Tibial artery (tissue), 4 donors: ENCODE data around the gene NDRG4.

ENCODE experiments used
- DNase-seq, 2 donors: peaks; one replicate each; pipeline ENCODE4 v3.0.0-alpha.2; 2019
- H3K27ac ChIP-seq, 2 donors: fragments of 200-600 bp; sonication (generic) in 1 of 2; 1 replicate in 1 of 2; 2 replicates in 1 of 2; pipeline ENCODE4 v1.5.1; 2018 to 2019; ENCODE audit warnings: mild to moderate bottlenecking in 1 of 2
- H3K27me3 ChIP-seq, 2 donors: fragments of 200-600 bp; sonication (generic) in 1 of 2; one replicate each; pipeline versions ENCODE4 v1.5.1 to v1.6.0; 2016 to 2019
- H3K36me3 ChIP-seq, 3 donors: fragments of 200-600 bp; sonication (generic) in 2 of 3; one replicate each; pipeline ENCODE4 v1.5.1; 2016 to 2019; ENCODE audit warnings: mild to moderate bottlenecking in 2 of 3
- H3K4me1 ChIP-seq, 4 donors: fragments of 200-600 bp; sonication (generic) in 2 of 4; 1 replicate in 3 of 4; 2 replicates in 1 of 4; pipeline ENCODE4 v1.5.1; 2016 to 2019
- H3K4me3 ChIP-seq, 2 donors: fragments of 200-600 bp; sonication (generic) in 1 of 2; 1 replicate in 1 of 2; 2 replicates in 1 of 2; pipeline ENCODE4 v1.5.1; 2018 to 2019; ENCODE audit warnings: mild to moderate bottlenecking in 2 of 2
- H3K9me3 ChIP-seq, 3 donors: fragments of 200-600 bp; sonication (generic) in 1 of 3; one replicate each; pipeline ENCODE4 v1.5.1; 2016 to 2019
- intact Hi-C: fragments of 100-400 bp; cut with DNase I; formaldehyde crosslinking; loops from one replicate; pipeline ENCODE4 v1.15.0; 2023; ENCODE audit warnings: low total_unique reads
- TF ChIP-seq, protein P1 (sequence below), 2 experiments: fragments of 200-600 bp in 1 of 2; fragments of 450-650 bp in 1 of 2; IDR thresholded peaks; one replicate each; pipeline ENCODE4 v1.5.1; 2017 to 2019; ENCODE audit warnings: antibody characterized with exemption in 2 of 2, mild to moderate bottlenecking in 1 of 2, moderate library complexity in 1 of 2

The NDRG4 gene

GRCh38 chr16:58537124-58537906 is 37.4 kb downstream of the NDRG4 start:
- no peak overlapping the region for H3K4me3 ChIP-seq
- H3K36me3 ChIP-seq, result peaks cover 96 to 100% (median 99%) of the 10 kb centered on the region in 3 donors
- H3K4me1 ChIP-seq, result no peaks in the 10 kb centered on the region
- intact Hi-C loops, result no loop called here
- DNase-seq, result no peak
- TF ChIP-seq, protein P1, sequence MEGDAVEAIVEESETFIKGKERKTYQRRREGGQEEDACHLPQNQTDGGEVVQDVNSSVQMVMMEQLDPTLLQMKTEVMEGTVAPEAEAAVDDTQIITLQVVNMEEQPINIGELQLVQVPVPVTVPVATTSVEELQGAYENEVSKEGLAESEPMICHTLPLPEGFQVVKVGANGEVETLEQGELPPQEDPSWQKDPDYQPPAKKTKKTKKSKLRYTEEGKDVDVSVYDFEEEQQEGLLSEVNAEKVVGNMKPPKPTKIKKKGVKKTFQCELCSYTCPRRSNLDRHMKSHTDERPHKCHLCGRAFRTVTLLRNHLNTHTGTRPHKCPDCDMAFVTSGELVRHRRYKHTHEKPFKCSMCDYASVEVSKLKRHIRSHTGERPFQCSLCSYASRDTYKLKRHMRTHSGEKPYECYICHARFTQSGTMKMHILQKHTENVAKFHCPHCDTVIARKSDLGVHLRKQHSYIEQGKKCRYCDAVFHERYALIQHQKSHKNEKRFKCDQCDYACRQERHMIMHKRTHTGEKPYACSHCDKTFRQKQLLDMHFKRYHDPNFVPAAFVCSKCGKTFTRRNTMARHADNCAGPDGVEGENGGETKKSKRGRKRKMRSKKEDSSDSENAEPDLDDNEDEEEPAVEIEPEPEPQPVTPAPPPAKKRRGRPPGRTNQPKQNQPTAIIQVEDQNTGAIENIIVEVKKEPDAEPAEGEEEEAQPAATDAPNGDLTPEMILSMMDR (IDR thresholded peaks at IDR 0.05), result no peak
- H3K27ac ChIP-seq, result no peak overlapping the region
- H3K27me3 ChIP-seq, result no peaks in the 10 kb centered on the region
- no peaks in the 10 kb centered on the region for H3K9me3 ChIP-seq

DNA sequence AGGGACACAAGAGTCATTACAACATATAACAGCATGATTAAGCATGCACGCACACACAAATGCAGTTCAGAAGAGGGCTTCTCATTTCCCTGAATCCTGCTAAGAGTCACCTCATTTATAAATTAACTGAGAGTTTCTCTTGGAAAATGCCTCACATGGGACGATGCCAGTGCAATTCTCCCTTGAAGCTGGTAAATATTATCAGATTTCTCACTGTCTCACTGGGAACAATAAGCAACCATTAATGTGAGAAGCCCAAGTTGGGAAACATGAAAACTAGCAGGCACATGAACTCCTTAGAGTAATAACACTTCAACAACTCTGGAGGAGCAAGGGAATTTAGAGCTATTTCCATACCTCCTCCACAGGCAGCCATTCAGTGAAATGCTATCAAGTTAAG is 41.8 kb downstream of the NDRG4 start:
- intact Hi-C loops, result no loop called here
- Histone ChIP-seq H3K4me1 (no peaks in the 10 kb centered on the region), H3K4me3 (no peak overlapping the region), H3K27ac (no peak overlapping the region), H3K27me3 (no peaks in the 10 kb centered on the region), H3K36me3 (peaks cover 98 to 100% (median 99%) of the 10 kb centered on the region in 3 donors), H3K9me3 (no peaks in the 10 kb centered on the region)
- no peak for DNase-seq
- TF ChIP-seq, protein P1 (IDR thresholded peaks at IDR 0.05), result no peak

DNA sequence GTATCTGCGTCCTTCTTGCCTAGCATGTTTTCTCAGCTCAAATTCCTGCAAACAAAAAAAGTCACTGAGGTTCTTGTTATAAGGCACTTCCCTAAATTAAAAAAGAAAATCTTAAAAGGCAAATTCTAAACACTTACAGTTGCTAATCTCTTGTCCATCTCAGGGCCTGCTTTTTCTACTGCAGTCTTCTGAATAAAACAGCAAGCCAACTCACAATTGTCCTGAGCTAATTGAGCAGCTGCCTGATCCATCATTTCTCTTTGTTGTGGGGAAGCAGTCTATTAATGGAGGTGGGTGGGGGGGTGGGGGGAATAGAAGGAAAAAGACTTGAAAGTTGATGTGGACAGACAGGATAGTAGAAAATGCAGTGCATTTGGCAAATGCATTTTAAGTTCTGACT is 42.3 kb downstream of the NDRG4 start:
- intact Hi-C loops, result no loop called here
- Histone ChIP-seq H3K27ac (no peak overlapping the region), H3K4me1 (no peaks in the 10 kb centered on the region), H3K27me3 (no peaks in the 10 kb centered on the region), H3K9me3 (no peaks in the 10 kb centered on the region), H3K36me3 (peaks cover 98 to 100% (median 99%) of the 10 kb centered on the region in 3 donors), H3K4me3 (no peak overlapping the region)
- TF ChIP-seq, protein P1 (IDR thresholded peaks at IDR 0.05), result no peak
- DNase-seq, result no peak

DNA sequence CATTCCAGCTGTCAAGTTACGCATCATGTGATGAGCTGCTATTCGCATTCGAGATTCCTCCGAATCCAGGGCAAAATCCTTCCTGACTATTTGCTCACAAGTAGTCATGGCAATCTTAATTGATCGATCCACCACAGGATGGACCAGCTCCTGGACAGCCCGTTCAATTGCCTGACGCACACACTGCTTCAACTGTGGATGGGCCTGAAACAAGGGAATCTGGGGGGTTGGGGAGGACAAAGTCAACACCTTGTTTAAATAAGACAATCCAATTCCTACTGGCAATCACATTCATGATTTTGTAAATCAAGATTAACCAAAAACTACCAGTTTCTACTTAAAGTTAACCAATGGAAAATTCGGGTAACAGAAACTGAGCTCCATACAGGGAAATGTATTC is 43.7 kb downstream of the NDRG4 start:
- no peak overlapping the region for H3K27ac ChIP-seq
- H3K36me3 ChIP-seq, result peaks cover 91 to 96% (median 95%) of the 10 kb centered on the region in 3 donors
- intact Hi-C loops, result loop anchor here (1.0 kb wide), 1 partner anchor 10 kb away; no protein-coding TSS in a partner anchor
- H3K9me3 ChIP-seq, result no peaks in the 10 kb centered on the region
- DNase-seq, result no peak
- no peak overlapping the region for H3K4me3 ChIP-seq
- H3K27me3 ChIP-seq, result no peaks in the 10 kb centered on the region
- no peaks in the 10 kb centered on the region for H3K4me1 ChIP-seq
- TF ChIP-seq, protein P1 (IDR thresholded peaks at IDR 0.05), result no peak

GRCh38 chr16:58548378-58548777 is 48.4 kb downstream of the NDRG4 start:
- H3K4me3 ChIP-seq, result no peak overlapping the region
- intact Hi-C loops, result no loop called here
- peaks cover 85 to 94% (median 86%) of the 10 kb centered on the region in 3 donors for H3K36me3 ChIP-seq
- TF ChIP-seq, protein P1 (IDR thresholded peaks at IDR 0.05), result no peak
- no peak overlapping the region for H3K27ac ChIP-seq
- H3K4me1 ChIP-seq, result no peaks in the 10 kb centered on the region
- no peaks in the 10 kb centered on the region for H3K27me3 ChIP-seq
- no peak for DNase-seq
- no peaks in the 10 kb centered on the region for H3K9me3 ChIP-seq
